ENCODE data around the gene SPEG. TPM values are rescaled to one million over a fixed set of nuclear protein-coding genes. Genes with fewer than 3 reads are reported as not detected.
"Not testable (repeated sequence)": the region's sequence is repeated elsewhere in the genome, so short reads cannot be mapped to it uniquely, and the experiment has no call there.

The SPEG gene
- 2.5 and 3.7 TPM in 2 replicates for total RNA-seq (2014; rRNA removed; shearing (Covaris generic))

DNA sequence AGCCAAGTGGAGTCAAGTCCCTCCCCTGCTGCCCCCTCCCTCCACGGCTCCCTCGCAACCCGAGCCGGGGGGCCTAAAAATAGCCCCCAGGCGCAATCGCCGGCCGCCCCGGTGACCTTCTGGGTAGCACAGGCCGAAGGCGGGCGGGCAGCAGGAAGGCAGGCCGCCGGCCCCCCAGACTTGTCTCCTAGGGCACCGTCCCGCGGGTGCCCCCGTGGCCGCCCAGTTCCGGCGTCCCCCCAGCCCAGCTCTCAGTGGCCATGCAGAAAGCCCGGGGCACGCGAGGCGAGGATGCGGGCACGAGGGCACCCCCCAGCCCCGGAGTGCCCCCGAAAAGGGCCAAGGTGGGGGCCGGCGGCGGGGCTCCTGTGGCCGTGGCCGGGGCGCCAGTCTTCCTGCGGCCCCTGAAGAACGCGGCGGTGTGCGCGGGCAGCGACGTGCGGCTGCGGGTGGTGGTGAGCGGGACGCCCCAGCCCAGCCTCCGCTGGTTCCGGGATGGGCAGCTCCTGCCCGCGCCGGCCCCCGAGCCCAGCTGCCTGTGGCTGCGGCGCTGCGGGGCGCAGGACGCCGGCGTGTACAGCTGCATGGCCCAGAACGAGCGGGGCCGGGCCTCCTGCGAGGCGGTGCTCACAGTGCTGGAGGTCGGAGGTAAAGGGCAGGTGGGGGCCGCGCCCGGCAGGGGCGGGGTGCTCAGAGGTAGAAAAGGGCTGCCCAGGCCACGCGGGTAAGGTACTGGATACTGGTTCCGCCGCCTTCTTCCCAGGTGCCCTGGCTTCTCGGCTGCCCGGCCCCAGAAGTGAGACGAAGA lies at the start of gene SPEG:
SPEG (plus strand) TSS at position 126 of the 808 bp plus-strand sequence; CDS start at position 261, 135 bp downstream.
- no peak for DNase-seq (ENCODE audit: low spot score)

DNA sequence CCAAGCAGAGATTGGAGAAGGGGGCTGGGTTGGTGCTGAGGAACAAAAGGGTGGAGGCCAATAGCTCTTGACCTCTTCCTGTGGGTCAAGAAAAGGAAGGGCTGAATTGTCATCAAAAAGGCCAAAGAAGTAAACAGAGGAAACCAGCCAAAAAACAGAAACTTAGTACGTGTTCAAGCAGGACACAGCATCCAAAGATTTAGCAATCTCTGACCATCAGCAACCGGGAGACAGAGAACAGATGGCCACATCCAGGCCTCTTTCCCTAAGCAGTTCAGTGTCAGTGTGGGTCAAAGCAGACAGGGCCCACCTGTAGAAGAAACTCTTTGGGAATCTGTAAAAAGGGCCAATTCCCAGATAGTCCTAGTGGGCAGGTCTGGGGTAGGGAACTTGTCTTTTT lies 49.8 kb upstream of the SPEG start:
- DNase-seq (ENCODE audit: low spot score) = no peak

DNA sequence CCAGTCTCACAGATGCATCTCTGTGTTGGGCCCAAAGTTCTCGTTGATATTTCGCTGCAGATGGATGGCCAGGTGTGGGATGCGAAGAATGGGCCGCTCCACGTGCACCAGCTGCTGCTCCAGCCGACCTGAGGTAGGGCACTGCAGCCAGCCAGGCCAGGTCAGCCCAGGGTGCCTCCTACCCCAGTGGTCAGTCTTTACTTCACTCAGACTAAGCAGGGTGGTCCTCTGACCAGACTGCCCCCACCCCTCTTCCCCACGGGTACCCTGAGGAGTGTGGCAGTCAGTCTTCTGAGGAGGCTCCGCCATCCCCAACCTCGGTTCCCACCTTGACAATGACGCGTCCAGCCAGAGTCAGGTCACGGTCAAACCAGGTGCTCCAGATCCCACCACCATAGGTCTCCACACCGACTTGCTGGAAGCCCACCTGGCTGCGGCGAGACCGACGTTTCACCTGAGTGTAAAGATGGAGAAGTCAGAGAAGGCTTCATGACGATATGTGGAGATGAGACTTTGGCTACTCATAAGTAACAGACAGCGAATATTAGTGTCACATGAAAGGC lies 48.6 kb upstream of the SPEG start:
- DNase-seq (ENCODE audit: low spot score) = no peak

DNA sequence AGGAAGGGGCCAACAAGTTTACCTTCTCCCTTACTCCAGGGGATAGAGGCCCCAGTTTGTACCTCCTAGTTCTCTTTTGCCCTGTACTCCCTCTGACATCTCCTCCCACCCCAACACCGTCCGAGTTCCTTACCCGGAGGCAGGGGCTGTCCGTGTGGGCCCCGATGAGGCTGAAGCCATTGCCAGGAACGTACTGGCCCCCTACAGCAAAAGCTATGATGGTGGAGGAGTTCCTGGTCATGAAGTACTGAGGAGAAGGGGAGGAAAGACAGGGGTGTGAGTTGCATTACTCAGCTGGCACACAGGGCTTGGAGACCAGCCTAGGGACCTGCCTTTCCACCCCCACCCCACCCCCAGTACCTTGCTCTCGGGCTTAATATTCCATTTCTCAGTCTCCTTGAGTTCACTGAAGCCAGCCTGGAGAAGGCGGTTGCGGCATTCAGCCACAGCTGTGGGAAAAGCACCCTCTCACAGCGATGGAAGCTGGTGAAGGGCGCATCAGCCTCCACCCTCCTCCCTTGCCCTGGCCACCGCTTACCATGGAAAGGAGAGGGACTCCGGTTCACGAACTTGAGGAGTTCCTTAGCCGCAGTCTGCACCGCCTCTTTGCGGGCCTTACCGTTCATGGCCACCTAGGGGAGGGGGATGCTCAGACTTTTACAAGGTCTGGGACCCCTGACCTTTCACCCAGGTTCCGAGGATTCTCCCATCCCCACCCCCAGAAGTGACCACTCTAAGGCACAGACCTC lies 47.9 kb upstream of the SPEG start:
- DNase-seq (ENCODE audit: low spot score) = no peak

DNA sequence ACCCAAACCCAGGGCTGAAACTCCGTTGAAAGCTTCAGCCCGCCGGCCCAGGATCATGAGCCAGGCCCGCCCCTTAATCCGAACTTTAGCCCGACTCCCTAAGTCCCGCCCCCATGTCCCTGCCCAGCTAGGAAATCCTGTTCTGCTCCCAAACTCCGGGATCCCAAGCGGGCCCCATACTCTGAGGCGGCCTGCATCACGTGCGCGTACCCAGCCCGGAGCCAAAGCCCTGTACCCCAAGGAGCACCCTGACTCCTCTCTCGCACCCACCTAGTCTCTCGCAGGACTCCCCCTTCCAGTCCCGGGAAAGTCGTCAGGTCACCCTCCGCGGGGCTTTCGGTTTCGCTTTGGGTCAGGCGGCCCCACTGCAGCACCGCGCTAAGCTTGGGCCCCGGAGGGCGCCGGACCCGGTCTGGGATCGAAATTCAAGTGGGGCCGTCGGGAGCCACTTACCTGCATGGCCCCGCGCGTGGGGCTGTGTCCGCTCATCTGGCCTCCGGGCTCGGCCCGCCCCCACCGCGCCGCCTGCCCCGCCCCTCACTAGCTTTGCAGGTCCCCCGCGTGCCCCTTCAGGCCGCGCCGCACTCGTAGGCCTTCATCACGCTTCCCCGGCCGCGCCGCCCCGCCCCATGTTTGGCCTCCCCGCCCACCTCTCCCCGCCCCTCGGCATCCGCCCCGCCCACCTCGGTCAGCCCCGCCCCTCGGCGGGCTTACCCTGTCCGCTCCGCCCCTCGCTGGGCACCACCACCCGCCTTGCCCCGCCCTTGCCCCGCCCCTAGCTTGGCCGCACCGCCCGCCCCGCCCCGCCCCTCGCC lies 47.1 kb upstream of the SPEG start, which contains the start of gene DNPEP:
DNPEP (minus strand) TSS at position 607 of the 815 bp plus-strand sequence; CDS start at position 489, 118 bp downstream.
- DNase-seq (ENCODE audit: low spot score) = peak; percentile 73

DNA sequence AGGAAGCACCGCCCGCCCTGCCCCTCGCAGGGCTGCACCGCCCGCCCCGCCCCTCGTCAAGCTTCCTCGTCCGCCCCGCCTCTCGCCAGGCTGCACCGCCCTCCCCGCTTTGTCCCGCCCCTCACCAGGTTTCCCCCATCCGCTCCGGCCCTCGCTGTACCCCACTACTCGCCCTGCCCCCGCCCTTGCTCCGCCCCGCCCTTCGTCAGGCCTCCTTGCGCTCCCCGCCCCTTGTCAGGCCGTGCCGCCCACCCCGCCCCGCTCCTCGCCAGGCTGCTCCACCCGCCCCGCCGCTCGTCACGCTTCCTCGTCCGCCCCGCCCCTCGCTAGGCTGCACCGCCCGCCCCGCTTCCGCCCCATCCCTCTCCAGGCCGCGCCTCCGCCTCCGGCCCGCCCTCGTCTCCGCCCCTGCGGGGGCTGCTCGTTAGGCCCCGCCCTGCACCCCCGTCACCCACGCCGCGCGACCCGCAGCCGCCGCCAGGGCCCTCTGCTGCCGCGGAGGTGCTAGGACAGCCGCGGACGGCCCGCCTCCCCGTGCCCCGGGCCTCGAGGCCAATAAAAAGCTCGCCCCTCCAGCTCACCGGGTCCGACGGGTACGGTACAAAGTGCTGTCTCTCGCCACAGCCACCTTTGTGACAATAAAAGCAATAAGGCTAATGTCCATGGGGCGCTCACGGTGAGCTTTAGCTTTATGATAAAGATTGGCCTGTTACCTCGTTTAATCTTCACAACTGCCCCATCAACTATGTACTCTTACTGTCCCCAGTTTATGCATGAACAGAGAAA lies 46.3 kb upstream of the SPEG start:
- peak; percentile 84 for DNase-seq (ENCODE audit: low spot score)

DNA sequence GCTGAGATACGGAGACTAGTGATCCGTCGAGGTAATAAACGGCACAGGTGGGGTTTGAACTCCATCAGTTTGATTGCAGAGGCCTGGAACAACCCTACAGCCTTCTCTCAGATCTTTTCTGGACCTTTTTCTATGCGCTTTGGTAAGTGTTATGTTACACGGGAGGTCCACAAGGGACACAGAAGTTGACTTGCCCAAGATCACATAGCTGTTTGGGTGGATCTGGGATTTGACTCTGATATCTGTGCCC lies 45.8 kb upstream of the SPEG start:
- DNase-seq (ENCODE audit: low spot score) = no peak

DNA sequence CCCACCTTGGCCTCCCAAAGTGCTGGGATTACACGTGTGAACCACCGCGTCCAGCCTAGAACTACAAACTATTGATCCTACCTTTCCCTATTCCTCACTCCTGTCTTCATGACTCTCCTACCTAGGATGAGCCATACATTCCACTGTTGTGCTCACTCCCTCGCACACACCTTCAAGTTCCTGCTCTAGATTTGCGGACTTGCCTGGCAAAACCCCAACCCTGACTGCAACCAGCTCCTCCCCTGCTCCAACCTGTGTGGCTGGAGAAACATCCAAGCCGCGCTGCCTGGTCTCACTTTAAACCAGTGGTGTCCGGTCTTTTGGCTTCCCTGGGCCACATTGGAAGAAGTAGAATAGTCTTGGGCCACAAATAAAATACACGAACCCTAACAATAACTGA lies 41.9 kb upstream of the SPEG start:
- no peak for DNase-seq (ENCODE audit: low spot score)

DNA sequence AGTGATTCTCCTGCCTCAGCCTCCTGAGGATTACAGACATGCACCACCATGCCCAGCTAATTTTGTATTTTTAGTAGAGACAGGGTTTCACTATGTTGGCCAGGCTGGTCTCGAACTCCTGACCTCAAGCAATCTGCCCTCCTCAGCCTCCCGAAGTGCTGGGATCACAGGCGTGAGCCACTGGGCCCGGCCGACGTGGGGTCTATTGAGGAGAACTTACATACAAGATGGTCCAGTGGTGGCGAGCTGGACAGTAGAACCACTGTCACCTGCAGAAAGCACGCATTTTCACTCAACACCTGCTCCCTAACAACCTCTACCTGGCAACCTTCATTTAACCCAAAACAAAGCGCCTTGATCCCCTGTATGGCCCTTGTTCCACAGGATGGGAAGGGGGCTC lies 39.6 kb upstream of the SPEG start:
- not testable (repeated sequence) for DNase-seq (ENCODE audit: low spot score)

DNA sequence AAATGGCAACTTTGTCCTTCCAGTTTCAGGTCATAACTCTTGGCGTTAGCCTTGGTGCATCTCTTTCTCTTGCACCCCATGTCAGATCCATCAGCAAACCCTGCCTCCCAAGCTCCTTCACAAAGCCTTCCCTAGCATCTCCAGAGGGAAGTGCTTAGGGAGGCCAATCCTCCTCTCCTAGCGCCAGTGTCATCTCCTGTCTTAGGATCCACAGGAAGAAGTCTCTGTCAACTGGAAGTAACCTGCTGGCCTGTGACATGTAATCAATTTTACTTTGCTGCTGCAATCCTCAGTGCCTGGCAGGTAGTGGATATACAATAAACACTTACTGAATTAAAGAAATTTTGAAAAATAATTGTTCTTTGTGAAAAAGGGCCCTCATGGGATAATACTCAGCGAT lies 39.0 kb upstream of the SPEG start:
- DNase-seq (ENCODE audit: low spot score) = no peak

DNA sequence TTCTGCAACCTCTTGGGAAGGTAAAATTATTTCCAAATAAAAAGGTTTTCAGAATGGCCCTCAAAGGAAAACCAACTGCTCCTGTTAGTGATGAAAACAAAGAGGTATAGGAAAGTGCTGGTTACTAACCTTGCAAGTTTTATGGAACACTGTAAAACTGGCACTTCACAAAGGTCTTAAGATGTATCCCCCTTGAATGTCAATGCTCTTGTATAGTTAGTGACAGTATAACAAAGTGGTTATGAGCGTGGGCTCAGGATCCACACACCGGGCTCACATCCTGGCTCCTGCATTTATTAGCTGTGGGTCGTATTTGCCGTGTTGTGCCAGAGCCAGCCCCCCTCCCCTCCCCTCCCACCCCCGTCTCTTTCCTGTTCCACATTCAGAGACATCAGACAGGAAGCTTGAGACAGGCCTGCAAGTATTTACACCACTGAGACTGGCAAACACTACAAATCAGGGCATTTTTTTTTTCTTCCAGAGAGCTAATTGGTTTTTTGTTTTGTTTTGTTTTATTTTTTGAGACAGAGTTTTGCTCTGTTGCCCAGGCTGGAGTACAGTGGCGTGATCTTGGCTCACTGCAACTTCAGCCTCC lies 37.7 kb upstream of the SPEG start:
- no peak for DNase-seq (ENCODE audit: low spot score)

DNA sequence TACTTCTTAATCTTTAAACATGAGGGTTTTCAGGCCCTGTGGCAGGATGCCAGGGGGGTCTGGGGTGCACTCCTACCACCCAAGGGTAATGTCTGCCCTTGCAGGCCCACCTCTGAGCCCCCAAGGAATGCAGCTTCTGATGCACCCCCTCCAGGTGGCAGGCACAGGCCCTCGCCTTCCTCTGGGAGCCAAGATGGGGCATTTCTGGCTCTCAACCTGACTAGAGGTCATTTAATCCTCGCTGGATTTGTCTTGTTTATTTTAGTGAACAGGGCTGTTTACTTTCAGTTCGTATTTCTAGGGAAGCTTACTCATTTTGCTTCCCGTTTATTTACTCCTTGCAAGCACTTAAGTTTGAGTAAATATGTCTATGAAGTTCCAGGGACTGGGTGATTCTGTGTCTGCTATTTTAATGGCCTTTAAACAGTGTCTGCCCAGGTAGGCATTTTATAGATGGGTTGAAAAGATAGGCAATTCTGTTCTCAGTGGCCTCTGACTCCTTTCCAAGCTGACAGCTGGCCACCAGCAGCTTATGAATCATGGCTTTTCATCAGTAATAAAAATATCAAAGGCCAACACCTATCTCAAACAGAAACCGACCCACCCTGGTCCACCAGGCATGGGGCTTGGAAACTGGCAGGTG lies 35.8 kb upstream of the SPEG start:
- DNase-seq (ENCODE audit: low spot score) = peak; percentile 83

DNA sequence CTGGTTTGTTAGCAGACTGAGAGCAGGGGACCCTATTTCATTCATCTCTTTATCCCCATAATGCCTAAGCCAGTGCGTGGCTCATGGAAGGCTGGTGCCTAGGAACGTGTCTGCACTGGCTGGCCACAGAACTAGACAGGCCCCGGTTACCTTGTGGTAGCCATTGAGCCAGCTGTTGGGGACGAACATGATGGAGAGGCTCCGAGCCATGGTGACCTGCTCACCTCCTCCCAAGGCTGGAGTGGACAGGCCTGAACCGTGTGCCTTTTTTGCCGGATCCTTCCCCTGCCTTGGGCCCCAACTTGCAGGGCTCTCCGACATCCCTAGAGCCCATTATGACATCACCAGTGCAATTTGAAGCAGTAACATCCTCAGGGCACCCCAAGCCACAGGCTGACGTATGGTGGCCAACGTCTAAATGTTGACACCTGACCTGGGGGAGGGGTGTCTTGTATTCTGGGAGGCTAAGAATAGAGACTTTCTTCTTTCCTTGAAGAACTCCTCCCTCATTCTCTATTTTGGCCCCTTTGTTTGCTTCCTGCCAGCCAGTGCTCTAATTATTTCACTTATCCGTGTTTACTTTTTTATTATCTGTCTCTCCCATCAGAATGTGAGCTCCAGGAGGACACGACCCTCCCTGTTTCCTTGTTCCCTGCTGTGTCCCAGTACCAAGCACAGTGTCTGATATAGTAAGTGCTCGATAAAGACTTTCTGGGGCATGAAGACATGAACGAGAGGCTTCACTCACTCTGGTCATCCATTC lies 34.7 kb upstream of the SPEG start:
- peak; percentile 55 for DNase-seq (ENCODE audit: low spot score)

DNA sequence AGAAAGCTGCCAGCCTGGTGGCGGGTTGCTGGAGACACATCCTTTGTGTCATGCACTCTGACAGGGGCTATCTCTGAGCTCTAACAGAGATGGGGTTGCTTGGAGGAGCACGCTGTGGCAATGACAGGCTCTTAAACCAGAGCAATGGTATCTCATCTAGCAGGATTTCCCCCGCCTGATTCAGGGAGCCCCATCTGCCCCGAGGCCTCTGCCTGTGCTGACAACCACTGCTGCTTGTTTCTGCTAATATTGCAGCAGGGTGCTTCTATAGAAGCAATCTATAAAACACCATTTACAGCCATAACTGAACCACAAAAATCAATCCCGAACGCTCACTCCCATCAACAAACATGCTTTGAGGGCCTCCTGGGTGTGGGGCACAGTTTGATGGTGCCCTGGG lies 34.1 kb upstream of the SPEG start:
- no peak for DNase-seq (ENCODE audit: low spot score)

DNA sequence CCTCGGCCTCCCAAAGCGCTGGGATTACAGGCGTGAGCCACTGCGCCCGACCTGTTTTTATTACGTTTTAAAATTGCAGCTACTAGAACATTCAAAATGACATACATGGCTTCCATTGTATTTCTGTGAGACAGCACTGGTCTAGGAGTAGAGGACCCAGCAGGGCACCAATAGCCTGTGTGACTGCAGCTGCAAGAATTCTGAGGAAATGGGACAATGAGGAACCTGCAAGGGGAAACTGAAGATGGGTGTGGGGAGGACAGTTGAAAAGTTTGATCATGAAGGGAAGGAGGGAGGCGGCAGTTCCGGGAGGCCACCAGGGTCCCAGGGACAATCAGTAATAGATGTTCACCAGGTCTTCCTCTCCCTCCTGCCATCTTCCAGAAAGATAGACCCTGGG lies 33.0 kb upstream of the SPEG start:
- no peak for DNase-seq (ENCODE audit: low spot score)

DNA sequence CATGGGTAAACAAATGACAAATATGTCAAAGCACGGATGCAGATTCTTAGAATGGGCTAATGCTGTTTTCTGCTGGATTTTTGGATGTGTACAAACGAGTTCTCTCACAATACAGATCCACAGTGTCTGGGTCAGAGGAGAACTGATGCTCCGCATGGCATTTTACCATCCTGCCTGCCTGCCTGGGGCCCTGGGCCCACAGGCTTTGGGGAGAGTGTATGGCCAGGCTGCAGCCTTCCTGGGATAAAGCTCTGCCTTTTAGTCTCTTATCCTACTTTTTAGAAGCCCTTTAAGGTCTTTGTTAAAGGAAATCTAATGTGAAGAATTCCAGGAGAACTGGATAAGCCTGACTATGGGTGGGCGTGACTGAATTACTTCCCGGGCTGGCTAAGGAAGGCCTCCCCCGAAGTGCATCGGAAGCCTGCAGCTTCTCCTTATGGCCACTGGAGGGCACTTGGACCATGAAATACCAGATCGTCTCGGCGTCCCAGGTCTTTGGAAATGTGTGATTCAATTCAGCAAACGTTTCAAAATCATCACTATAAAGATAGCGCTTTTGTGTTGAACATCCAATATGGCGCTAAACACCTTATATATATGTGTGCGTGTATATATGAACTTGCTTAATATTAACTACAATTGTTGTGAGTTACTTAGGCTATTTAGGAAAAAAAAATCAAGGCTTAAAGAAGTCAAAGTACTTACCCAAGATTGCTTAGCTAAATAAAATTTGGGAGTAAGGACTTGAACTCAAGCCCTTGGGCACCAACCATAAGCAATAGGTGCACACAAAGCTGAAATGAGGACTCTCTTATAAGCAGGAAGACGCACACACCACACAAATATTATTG lies 31.8 kb upstream of the SPEG start:
- DNase-seq (ENCODE audit: low spot score) = peak; percentile 81

DNA sequence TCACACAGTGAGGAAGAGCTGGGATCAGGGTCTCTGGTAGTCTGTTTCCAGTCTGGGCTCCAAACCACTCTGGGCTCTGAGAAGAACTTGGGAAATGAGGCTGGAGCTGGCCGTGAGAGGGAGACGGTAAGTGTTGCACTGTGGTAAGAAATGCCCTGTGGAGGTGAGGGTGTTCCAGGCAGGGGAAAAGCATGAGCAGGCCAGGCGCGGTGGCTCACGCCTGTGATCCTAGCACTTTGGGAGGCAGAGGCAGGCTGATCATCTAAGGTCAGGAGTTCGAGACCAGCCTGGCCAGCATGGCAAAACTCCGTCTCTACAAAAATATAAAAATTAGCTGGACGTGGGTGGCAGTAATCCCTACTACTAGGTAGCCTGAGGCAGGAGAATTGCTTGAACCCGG lies 30.8 kb upstream of the SPEG start:
- DNase-seq (ENCODE audit: low spot score) = no peak

DNA sequence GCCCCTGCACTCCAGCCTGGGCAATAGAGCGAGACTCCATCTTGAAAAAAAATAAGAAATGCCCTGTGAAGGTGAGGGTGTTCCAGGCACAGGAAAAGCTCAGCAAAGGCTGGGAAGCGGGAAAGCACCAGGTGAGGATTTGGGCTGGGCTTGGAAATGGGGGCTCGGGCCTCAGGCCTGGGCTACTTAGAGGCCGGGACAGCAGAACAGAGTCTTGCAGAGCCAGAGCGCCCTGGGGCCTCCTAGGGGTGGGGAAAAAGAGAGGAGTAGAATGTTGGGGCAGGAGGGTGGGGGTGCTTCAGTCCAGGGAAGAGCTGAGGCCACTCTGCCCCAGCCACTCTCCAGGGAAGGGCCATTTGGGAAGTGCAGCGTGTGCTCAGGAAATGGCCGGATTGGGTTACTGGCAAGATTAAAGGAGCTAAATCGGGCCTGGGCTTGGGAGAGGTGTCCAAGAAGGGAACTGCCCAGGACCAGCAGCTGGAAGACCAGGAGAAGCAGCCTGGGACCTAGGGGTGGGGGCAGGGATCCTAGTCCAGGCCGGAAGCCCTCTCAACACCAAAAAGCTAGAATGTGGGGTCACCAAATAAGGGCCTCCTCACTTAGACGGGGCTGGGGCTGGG lies 30.2 kb upstream of the SPEG start:
- no peak for DNase-seq (ENCODE audit: low spot score)

Measured in H4 (cell line).